SKM-1 treated with dmso at 0.1 percent for 144 hours (cell line): ENCODE measurements around the gene AUTS2.
A peak's percentile ranks its signal among the peaks of the same experiment; 100 is the strongest.

Source experiments
- DNase-seq: peaks from one replicate; lab custom pipeline; 2025; ENCODE audit not compliant: unreplicated experiment; lab: John Stamatoyannopoulos, UW

Gene AUTS2

GRCh38 chr7:69840248-69840647 is 242.0 kb downstream of the AUTS2 start:
- no peak for DNase-seq

- DNase-seq = no peak
Observed at GRCh38 chr7:69843653-69844052, 245.4 kb downstream of the AUTS2 start.

GRCh38 chr7:69844264-69844868 is 246.1 kb downstream of the AUTS2 start:
- no peak for DNase-seq

GRCh38 chr7:69845721-69846495 is 247.6 kb downstream of the AUTS2 start:
- peak; percentile 5 for DNase-seq

GRCh38 chr7:69847921-69848612 is 249.8 kb downstream of the AUTS2 start:
- no peak for DNase-seq

- peak; percentile 70 for DNase-seq
Observed at GRCh38 chr7:69849268-69849667, 251.0 kb downstream of the AUTS2 start.

- DNase-seq = no peak
Observed at GRCh38 chr7:69857014-69857413, 258.7 kb downstream of the AUTS2 start.

- no peak for DNase-seq
Observed at GRCh38 chr7:69858471-69858870, 260.2 kb downstream of the AUTS2 start.

GRCh38 chr7:69859342-69859741 is 261.1 kb downstream of the AUTS2 start:
- DNase-seq = no peak

GRCh38 chr7:69860486-69860885 is 262.2 kb downstream of the AUTS2 start:
- DNase-seq = no peak

GRCh38 chr7:69860941-69861622 is 262.8 kb downstream of the AUTS2 start:
- DNase-seq = no peak

GRCh38 chr7:69862413-69863064 is 264.3 kb downstream of the AUTS2 start:
- DNase-seq = no peak

- DNase-seq = no peak
Observed at GRCh38 chr7:69864274-69864673, 266.0 kb downstream of the AUTS2 start.

- no peak for DNase-seq
Observed at GRCh38 chr7:69864822-69865221, 266.5 kb downstream of the AUTS2 start.

GRCh38 chr7:69868921-69869320 is 270.6 kb downstream of the AUTS2 start:
- no peak for DNase-seq

GRCh38 chr7:69871213-69871885 is 273.1 kb downstream of the AUTS2 start:
- no peak for DNase-seq

- no peak for DNase-seq
Observed at GRCh38 chr7:69871886-69872569, 273.8 kb downstream of the AUTS2 start.

GRCh38 chr7:69873512-69873911 is 275.2 kb downstream of the AUTS2 start:
- DNase-seq = no peak

- DNase-seq = no peak
Observed at GRCh38 chr7:69878015-69878414, 279.7 kb downstream of the AUTS2 start.

- DNase-seq = no peak
Observed at GRCh38 chr7:69878591-69878990, 280.3 kb downstream of the AUTS2 start.
